Hematopoietic multipotent progenitor cell (in vitro differentiated cells): Measurements from ENCODE around the gene MAGEB6. TPM values are rescaled to one million over a fixed set of nuclear protein-coding genes. Genes with fewer than 3 reads are reported as not detected.
"Not testable (repeated sequence)": the region's sequence is repeated elsewhere in the genome, so short reads cannot be mapped to it uniquely, and the experiment has no call there.

Source experiments
- DNase-seq, 3 donors: peaks; one replicate each; pipeline ENCODE4 v3.0.0-alpha.2; 2011 to 2015; ENCODE audit warnings: low read depth in 2 of 3, low spot score in 2 of 3
- total RNA-seq: library from RNA; depleted of rRNA; stranded (reverse); fragments of >200 nt; gene quantifications from one replicate; pipeline ENCODE4 v1.2.3, GENCODE V29; 2012

The MAGEB6 gene
- not detected for total RNA-seq

- no peak for DNase-seq
These were observed at the start of gene MAGEB6 for GRCh38 chrX:26192204-26192603. Gene MAGEB6 (plus strand): TSS chrX:26192440. CDS start chrX:26193847, 1,407 bp downstream.

GRCh38 chrX:26146024-26146423 lies 46.2 kb upstream of the MAGEB6 start:
- DNase-seq, result no peak

- DNase-seq, result no peak
These were observed 31.9 kb upstream of the MAGEB6 start, which contains the start of gene MAGEB6B for GRCh38 chrX:26160301-26160700. Gene MAGEB6B (plus strand): TSS chrX:26160601. CDS start chrX:26160601, 0 bp downstream.

- DNase-seq, result no peak
These were observed 11.3 kb downstream of the MAGEB6 start for GRCh38 chrX:26203561-26203960.

- DNase-seq, result not testable (repeated sequence)
These were observed 12.5 kb downstream of the MAGEB6 start for GRCh38 chrX:26204717-26205116.

- DNase-seq, result no peak
These were observed 15.8 kb downstream of the MAGEB6 start for GRCh38 chrX:26208012-26208411.

- no peak for DNase-seq
These were observed 23.6 kb downstream of the MAGEB6 start, which contains the start of gene MAGEB5 for GRCh38 chrX:26215869-26216268. Gene MAGEB5 (plus strand): TSS chrX:26216169. CDS start chrX:26217302, 1,133 bp downstream.

- no peak for DNase-seq
These were observed 27.1 kb downstream of the MAGEB6 start for GRCh38 chrX:26219351-26219750.

- no peak for DNase-seq
These were observed 41.9 kb downstream of the MAGEB6 start for GRCh38 chrX:26234177-26234576.

Other genes starting within 250 kb of the MAGEB6 start
- not detected for gene MAGEB18, start 54.1 kb upstream of the MAGEB6 start, total RNA-seq
- gene MAGEB6B, start 31.8 kb upstream of the MAGEB6 start, total RNA-seq, result not detected
- gene MAGEB5, start 23.7 kb downstream of the MAGEB6 start, total RNA-seq, result not detected